HG03442 (cell line): ENCODE data around the gene USP36.
"Not testable (repeated sequence)": the region's sequence is repeated elsewhere in the genome, so short reads cannot be mapped to it uniquely, and the experiment has no call there.

Source experiments
- ATAC-seq: cut with Tn5 transposase; IDR thresholded peaks from one replicate; pipeline ENCODE4 v1.9.1; 2021; ENCODE audit warnings: mild to moderate bottlenecking, moderate library complexity; ENCODE audit not compliant: unreplicated experiment

Gene USP36

GRCh38 chr17:78840780-78841611 lies at the start of gene USP36:
Gene USP36 (minus strand): TSS chr17:78840814. CDS start chr17:78836363, 4,451 bp downstream.
- peak; percentile 82 for ATAC-seq

DNA sequence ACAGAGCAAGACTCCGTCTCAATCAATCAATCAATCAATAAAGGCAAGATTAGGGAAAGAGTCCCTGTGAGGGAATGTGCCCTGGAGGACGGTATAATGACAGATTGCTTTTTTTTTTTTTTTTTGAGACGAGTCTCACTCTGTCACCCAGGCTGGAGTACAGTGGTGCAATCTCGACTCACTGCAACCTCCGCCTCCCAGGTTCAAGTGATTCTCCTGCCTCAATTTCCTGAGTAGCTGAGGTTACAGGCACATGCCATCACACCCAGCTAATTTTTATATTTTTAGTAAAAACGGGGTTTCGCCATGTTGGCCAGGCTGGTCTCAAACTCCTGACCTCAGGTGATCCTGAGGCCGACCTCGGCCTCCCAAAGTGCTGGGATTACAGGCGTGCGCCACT lies 49.5 kb upstream of the USP36 start:
- not testable (repeated sequence) for ATAC-seq

DNA sequence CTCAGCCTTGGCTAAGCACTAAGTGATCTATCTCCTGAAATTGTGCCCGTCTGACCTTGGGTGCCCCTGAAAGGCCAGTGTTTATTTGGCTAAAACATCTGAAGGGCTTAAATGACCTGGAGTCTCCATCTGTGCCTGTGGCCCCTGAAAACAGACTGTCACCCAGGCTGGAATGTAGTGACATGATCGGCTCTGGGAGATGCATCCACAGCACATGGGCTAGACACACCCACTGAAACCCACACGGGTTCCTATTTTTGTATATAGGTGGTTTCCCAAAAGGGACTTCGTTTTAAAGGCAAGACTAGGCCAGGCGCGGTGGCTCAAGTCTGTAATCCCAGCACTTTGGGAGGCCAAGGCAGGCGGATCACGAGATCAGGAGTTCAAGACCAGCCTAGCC lies 48.9 kb upstream of the USP36 start:
- no peak for ATAC-seq

GRCh38 chr17:78888941-78889518 lies 48.4 kb upstream of the USP36 start:
- no peak for ATAC-seq

- no peak for ATAC-seq
Observed at GRCh38 chr17:78886954-78887353, 46.3 kb upstream of the USP36 start.

GRCh38 chr17:78885956-78886355 lies 45.3 kb upstream of the USP36 start:
- ATAC-seq: no peak

- ATAC-seq: no peak
Observed at GRCh38 chr17:78884876-78885667, 44.5 kb upstream of the USP36 start.

GRCh38 chr17:78884148-78884825 lies 43.7 kb upstream of the USP36 start:
- no peak for ATAC-seq

GRCh38 chr17:78883533-78884131 lies 43.0 kb upstream of the USP36 start:
- ATAC-seq: no peak

GRCh38 chr17:78883089-78883532 lies 42.5 kb upstream of the USP36 start:
- ATAC-seq: no peak

- ATAC-seq: no peak
Observed at GRCh38 chr17:78882540-78883088, 42.0 kb upstream of the USP36 start.

DNA sequence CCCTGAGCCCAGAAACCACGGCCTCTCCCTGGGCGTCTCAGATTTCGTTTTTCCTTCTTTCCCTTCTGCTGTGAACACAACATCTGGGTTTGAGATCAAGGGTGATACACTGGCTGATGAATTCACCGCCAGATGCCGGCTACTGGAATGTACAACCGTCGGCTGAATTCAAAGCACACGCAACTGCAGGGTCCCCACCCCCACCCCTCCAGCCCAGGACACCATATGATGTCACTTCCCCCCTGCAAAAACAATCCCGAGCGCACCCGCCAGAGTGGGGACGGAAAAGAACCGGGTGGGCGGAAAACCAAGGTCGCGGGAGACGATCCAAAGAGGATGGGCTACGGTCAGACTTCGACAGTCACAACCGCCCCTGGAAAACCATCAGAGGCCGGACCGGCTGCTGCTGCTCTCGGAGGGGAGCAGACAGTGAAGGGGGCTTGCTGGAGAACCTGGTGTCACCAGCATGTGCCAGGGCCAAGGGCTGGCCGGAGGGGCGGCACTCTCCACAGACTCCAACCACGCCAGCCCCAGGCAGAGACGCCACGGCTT lies 39.1 kb upstream of the USP36 start:
- ATAC-seq: no peak

DNA sequence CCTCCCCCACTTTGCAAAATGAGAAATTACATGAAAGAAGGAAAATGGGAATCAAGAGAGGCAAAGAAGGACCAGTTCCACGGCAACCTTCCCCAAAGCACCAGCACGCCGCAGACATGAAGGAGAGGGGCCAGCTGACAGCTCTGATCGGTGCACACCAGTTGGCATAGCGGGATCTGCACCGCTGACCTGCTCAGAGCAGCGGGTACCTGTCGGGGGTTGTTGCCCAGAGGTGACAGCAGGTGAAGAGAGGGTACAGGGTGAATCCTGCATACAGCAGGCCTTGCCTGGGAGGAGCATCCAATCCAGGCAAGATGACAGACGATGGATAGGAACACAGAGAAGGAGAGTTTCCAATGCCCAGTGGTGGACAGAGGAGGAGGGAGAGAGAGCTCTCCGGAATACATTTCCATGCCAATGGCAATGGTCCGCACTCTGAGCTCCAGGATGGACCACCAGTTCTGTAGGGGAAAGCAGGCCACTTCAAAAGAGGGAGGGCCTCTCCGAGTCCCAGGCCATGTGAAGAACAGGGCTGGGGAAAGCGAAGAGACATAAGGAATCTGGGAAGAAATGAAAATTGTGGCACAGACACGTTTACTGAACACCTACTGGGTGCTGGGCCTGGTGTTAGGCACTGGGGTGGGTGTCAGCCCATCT lies 38.4 kb upstream of the USP36 start:
- no peak for ATAC-seq

DNA sequence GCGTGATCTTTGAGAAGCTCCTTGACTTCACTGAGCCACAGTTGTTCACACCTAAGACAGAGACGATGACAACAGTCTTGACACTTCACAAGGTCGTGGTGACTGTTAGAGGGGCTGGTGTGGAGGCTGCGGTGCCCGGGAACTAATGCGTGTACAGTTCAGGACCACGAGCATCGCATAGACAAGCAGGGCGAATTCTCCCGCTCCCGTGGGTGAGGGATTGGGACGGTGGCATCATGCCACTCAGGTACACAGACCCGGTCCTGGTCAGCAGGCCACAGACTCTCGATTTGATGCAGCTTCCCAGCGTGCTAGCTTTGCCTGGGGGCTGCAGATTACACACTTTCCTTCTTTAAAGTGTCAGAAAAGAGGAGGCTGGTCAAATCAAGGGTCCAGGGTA lies 37.6 kb upstream of the USP36 start:
- ATAC-seq: no peak

GRCh38 chr17:78876954-78877517 lies 36.4 kb upstream of the USP36 start:
- not testable (repeated sequence) for ATAC-seq

DNA sequence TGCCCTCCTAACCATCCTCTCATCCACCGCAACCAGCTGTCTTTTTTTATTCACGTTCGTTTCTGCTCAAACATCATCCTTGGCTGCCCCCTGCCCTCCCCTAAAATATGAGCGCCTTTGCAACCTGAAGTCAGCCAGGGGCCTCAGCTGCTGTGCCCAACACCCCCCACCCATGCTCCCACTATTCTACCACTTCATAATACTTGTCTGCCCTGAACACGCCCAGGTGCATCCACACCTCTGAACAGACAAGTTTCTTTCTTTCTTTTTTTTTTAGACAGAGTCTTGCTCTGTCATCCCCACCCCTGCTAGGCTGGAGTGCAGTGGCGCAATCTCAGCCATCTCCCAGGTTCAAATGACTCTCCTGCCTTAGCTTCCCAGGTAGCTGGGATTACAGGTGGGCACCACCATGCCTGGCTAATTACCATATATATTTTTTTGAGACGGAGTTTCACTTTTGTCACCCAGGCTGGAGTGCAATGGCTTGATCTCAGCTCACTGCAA lies 35.5 kb upstream of the USP36 start:
- ATAC-seq: no peak

- ATAC-seq: no peak
Observed at GRCh38 chr17:78875363-78876093, 34.9 kb upstream of the USP36 start.
